Mesothelial cell of epicardium (in vitro differentiated cells): ENCODE measurements around the gene MUC20. TPM values are rescaled to one million over a fixed set of nuclear protein-coding genes. Genes with fewer than 3 reads are reported as not detected.
"Not testable (repeated sequence)": the region's sequence is repeated elsewhere in the genome, so short reads cannot be mapped to it uniquely, and the experiment has no call there.

Source experiments
- DNase-seq, 2 experiments: peaks; one replicate each; pipeline ENCODE4 v3.0.0; 2021; ENCODE audit warnings: low spot score in 2 of 2; ENCODE audit not compliant: unreplicated experiment in 2 of 2
- H3K27ac Mint-ChIP-seq: 2 replicates; pipeline ENCODE4 v1.8.0; 2021; ENCODE audit warnings: mixed read lengths
- H3K27me3 Mint-ChIP-seq: 2 replicates; pipeline ENCODE4 v1.8.0; 2021; ENCODE audit warnings: low read depth, mixed read lengths
- H3K36me3 Mint-ChIP-seq: 2 replicates; pipeline ENCODE4 v1.8.0; 2021; ENCODE audit warnings: mixed read lengths
- H3K4me1 Mint-ChIP-seq: 2 replicates; pipeline ENCODE4 v1.8.0; 2021; ENCODE audit warnings: mixed read lengths
- H3K4me3 Mint-ChIP-seq: 2 replicates; pipeline ENCODE4 v1.8.0; 2021; ENCODE audit warnings: mild to moderate bottlenecking, moderate library complexity, mixed read lengths
- H3K9me3 Mint-ChIP-seq: 2 replicates; pipeline ENCODE4 v1.8.0; 2021; ENCODE audit warnings: mixed read lengths
- total RNA-seq: library from RNA; stranded (reverse); gene quantifications from 3 replicates; pipeline ENCODE4 v1.2.1, GENCODE V29; 2021

Gene MUC20, protein sequence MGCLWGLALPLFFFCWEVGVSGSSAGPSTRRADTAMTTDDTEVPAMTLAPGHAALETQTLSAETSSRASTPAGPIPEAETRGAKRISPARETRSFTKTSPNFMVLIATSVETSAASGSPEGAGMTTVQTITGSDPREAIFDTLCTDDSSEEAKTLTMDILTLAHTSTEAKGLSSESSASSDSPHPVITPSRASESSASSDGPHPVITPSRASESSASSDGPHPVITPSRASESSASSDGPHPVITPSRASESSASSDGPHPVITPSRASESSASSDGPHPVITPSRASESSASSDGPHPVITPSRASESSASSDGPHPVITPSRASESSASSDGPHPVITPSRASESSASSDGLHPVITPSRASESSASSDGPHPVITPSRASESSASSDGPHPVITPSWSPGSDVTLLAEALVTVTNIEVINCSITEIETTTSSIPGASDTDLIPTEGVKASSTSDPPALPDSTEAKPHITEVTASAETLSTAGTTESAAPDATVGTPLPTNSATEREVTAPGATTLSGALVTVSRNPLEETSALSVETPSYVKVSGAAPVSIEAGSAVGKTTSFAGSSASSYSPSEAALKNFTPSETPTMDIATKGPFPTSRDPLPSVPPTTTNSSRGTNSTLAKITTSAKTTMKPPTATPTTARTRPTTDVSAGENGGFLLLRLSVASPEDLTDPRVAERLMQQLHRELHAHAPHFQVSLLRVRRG
- 8.7 to 11.7 TPM (median 9.4 TPM) in 3 replicates for total RNA-seq

DNA sequence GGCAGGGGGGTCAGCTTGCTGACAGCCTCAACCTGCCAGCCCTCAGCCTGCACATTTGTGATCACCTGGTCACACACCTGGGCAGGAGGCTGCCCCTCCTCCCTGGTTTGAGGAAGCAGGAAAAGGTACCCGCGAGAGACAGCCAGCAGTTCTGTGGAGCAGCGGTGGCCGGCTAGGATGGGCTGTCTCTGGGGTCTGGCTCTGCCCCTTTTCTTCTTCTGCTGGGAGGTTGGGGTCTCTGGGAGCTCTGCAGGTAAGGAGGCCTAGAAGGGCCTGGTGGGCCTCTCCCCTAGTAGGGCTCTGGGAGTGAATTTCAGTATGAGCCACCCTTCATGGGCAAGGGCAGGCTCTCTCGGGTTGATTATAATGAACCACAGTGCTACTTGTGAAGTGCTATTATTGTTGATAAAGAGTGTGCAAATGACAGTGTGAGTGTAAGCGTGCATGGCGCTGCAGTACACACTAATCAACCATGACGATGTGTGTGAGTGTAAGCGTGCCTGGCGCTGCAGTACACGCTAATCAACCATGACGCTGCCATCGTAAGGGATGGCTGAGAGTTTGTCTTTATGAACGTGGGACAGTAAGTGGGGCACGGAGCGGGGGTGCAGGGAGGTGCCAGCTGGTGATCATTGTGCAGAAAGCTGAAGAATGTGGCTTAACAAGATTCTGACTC is at the start of gene MUC20:
Gene MUC20, plus strand, starts transcription at position 148 of the 676 bp plus-strand sequence. Its CDS starts 30 bp downstream, at position 178.
- not testable (repeated sequence) for H3K4me3 Mint-ChIP-seq, H3K36me3 Mint-ChIP-seq, DNase-seq, H3K9me3 Mint-ChIP-seq, H3K27me3 Mint-ChIP-seq
- Mint-ChIP-seq H3K27ac (peak within 1 kb of the TSS; percentile 96), H3K4me1 (peaks cover 19% of the 10 kb centered on the region)

DNA sequence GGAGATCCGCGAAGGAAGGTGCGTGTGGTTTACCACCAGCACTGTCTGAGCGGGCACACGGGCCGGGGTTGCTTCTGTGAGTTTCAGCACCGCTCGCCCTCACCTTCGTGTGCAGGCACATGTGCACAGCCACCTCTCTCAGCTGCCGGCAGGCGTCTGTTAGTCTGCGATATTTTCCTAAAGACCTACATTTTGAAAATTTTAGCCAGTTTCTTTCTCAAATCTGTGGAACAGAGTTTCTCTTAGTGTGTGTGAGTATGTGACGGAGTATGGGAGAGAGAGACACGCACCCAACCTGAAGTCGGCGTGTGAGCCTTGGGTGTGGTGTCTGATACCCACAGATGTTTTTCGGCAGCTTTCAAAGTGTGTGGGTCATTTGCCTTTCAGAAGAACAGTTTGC is 49.5 kb upstream of the MUC20 start:
- H3K36me3 Mint-ChIP-seq = peaks cover 20% of the 10 kb centered on the region
- not testable (repeated sequence) for H3K27ac Mint-ChIP-seq, H3K27me3 Mint-ChIP-seq, H3K9me3 Mint-ChIP-seq, DNase-seq, H3K4me1 Mint-ChIP-seq, H3K4me3 Mint-ChIP-seq

DNA sequence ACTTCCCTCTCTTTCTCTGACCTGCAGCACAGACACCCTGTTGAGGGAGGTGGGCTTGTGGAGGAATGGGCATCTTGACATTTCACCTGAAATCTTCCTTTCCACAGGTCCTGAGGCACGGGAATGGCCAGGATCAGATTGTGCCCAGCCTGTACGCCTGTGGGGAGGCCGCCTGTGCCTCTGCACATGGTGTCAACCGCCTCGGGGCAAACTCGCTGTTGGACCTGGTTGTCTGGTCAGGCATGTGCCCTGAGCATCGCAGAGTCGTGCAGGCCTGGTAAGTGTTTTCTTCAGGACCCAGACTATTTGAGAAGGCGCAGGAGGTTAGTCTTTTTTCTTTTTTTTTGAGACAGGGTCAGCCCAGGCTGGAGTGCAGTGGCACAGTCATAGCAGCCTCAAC is 47.1 kb upstream of the MUC20 start:
- not testable (repeated sequence) for DNase-seq, H3K4me1 Mint-ChIP-seq
- peaks cover 27% of the 10 kb centered on the region for H3K36me3 Mint-ChIP-seq

DNA sequence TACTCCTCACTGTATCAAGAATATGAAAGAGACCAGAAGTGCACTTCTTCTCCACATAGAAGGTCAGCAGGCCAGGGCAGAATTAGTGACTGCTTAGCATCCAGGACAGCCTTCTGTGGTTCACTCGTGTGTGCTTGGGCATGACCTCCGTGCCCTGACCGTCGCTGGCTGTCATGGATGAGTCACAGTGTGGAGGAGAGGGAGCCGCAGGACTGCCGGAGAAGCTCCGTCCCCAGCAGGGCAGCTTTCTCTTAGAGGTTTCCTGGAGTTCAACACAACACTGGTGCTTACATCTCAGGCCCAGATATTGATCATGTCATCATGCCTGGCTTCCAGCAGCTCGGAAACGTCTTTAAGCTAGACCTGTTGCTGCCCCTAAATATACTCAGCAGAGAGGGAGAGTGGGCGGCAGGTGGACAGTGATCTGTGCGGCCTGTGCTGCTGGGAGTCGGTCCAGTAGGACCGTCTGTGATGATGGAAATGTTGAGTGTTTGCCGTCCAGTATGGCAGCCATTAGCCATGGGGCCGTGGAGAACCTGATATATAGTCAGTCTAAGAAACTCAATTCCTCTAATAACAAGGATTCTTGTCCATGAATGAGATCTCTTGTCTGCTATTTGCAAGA is 42.3 kb upstream of the MUC20 start:
- peaks cover 29% of the 10 kb centered on the region for H3K36me3 Mint-ChIP-seq
- not testable (repeated sequence) for H3K4me3 Mint-ChIP-seq, H3K27ac Mint-ChIP-seq, H3K4me1 Mint-ChIP-seq, H3K27me3 Mint-ChIP-seq, H3K9me3 Mint-ChIP-seq, DNase-seq

More for the DNA sequence above, 47.1 kb upstream of the MUC20 start:
- H3K27ac Mint-ChIP-seq, H3K9me3 Mint-ChIP-seq, H3K4me3 Mint-ChIP-seq, H3K27me3 Mint-ChIP-seq: not testable (repeated sequence)

DNA sequence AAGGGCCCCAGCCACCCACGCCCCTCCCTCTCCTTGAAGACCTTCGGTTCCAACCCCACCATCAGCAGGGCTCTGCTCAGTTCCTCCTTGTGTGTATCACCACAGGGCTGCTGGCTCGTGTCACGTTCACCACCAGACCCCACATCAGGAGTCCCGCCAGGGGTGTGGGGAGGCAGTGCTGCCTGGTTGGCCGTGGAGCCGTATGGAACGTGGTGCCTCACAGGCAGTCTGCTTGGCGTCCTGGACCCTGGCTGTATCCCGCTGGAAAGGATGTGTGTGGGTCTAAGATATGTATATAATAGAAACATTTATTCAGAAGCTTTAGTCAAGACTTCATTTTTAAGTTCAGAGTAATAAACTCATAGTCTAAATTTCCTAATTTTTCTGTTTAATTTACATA is 40.1 kb upstream of the MUC20 start:
- not testable (repeated sequence) for H3K4me1 Mint-ChIP-seq, H3K27ac Mint-ChIP-seq, H3K27me3 Mint-ChIP-seq, H3K4me3 Mint-ChIP-seq, DNase-seq, H3K9me3 Mint-ChIP-seq
- H3K36me3 Mint-ChIP-seq = peaks cover 36% of the 10 kb centered on the region

DNA sequence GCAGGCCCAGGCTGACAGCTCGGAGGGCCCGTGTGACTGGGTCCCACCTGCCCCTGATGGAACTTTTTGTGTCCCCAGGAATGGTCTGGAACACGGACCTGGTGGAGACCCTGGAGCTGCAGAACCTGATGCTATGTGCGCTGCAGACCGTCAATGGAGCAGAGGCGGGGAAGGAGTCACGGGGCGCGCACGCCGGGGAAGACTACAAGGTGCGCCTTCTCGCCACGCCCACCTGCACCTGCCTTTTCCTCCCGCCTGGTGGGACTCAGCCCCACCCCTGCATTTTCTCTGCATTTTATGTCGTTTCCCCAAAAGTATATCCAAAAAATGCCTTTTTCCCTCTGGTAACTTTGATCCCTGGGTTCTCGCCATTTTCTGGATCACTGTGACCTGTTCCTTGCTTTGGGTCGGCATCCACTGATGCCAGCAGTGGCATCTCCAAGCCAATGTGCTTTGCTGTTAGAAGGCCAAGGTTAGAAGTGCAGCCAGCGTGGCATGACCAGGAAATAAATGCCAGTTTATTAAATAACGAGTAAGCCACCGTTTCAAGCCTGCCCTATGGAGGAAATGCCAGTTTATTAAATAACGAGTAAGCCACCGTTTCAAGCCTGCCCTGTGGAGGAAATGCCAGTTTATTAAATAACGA is 39.2 kb upstream of the MUC20 start:
- H3K27ac Mint-ChIP-seq, H3K4me1 Mint-ChIP-seq, H3K4me3 Mint-ChIP-seq, H3K27me3 Mint-ChIP-seq, H3K9me3 Mint-ChIP-seq, DNase-seq: not testable (repeated sequence)
- H3K36me3 Mint-ChIP-seq = peaks cover 43% of the 10 kb centered on the region

DNA sequence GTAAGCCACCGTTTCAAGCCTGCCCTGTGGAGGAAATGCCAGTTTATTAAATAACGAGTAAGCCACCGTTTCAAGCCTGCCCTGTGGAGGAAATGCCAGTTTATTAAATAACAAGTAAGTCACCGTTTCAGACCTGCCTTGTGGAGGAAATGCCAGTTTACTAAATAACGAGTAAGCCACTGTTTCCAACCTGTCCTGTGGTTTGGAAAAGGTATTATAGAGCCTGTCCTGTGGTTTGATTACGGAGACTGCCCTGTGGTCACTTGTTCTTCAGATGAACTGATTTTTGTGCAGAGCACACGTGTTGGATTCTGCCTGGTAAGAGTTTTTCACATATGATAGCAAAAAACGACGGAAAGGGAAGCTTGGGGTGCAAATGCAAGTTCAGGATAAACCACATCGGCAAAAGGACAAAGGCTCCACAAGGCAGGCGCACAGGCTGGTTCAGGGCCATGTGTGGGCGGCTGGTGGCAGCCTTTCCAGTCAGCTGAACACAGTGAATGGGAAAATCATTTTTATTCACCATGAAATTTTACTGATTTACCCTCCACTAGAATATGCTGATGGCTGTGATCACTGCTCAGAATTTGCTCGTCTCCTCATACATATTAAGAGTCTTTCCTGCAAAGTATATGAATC is 38.6 kb upstream of the MUC20 start:
- H3K27ac Mint-ChIP-seq, H3K27me3 Mint-ChIP-seq, H3K4me1 Mint-ChIP-seq, H3K9me3 Mint-ChIP-seq, DNase-seq, H3K4me3 Mint-ChIP-seq: not testable (repeated sequence)
- H3K36me3 Mint-ChIP-seq = peaks cover 43% of the 10 kb centered on the region

DNA sequence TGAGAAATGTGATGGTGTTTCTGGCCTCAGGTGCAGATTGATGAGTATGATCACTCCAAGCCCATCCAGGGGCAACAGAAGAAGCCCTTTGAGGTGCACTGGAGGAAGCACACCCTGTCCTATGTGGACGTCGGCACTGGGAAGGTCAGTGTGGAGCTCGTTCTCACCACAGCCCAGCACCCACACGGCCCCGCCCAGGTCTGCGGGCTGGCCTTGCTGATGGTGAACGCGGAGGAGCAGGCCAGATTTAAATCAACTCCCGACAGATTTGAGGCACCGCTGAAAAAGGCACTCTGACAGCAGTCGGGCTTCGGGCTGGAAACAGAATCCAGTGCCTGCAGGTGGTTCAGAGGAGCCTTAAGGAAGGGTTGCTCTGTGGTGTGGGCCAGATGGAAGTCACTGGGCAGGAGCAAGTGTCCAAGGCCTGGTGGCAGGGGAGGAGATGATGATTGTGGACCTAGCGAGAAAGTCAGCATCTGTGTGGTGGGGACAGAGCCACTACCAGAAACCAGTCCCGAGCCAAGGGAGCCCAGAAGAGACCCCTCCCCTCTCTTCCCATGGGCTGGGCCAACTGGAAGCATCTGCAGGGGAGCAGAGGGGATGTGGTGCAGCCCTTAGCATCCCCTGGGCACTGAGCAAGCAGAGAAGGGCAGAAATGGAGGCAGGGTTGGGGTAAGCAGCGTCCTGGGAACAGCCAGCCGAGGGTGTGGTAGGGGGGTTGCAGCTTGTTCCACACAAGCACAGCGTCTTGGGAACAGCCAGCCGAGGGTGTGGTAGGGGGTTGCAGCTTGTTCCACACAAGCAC is 36.9 kb upstream of the MUC20 start:
- not testable (repeated sequence) for H3K4me1 Mint-ChIP-seq, H3K9me3 Mint-ChIP-seq, H3K27me3 Mint-ChIP-seq, DNase-seq, H3K4me3 Mint-ChIP-seq, H3K27ac Mint-ChIP-seq
- peaks cover 38% of the 10 kb centered on the region for H3K36me3 Mint-ChIP-seq

DNA sequence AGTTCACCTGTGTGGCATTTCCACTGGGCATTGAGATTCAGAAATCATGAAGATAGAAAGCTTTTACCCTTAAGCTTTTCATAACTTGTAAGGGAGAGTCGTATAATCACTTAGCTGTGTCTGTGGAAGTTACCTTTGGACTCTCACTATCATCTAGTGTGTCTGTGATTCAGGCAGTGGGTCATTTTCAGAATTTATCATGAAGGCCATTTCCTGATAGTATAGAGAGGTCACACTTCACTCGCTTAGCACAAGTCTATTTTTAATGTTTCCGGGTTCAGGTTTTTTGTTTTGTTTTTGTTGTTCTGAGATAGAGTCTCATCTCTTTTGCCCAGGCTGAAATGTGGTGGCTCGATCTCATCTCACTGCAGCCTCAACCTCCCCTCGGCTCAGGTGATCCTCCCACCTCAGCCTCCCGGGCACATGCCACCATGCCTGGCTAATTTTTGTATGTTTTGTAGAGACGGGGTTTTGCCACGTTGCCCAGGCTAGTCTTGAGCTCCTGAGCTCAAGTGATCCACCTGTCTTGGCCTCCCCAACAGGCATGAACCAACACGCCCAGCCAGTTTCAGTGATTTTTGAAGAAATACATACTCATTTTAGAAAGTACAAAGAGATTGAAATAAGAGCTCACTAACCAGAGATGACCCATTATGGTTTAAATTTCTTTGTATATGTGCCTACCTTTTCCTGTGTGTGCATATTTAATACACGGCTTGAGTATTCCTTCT is 36.1 kb upstream of the MUC20 start:
- H3K4me3 Mint-ChIP-seq, H3K27me3 Mint-ChIP-seq, H3K4me1 Mint-ChIP-seq, DNase-seq, H3K9me3 Mint-ChIP-seq: not testable (repeated sequence)
- Mint-ChIP-seq H3K27ac (peak overlapping the region; percentile 85), H3K36me3 (peaks cover 38% of the 10 kb centered on the region)

DNA sequence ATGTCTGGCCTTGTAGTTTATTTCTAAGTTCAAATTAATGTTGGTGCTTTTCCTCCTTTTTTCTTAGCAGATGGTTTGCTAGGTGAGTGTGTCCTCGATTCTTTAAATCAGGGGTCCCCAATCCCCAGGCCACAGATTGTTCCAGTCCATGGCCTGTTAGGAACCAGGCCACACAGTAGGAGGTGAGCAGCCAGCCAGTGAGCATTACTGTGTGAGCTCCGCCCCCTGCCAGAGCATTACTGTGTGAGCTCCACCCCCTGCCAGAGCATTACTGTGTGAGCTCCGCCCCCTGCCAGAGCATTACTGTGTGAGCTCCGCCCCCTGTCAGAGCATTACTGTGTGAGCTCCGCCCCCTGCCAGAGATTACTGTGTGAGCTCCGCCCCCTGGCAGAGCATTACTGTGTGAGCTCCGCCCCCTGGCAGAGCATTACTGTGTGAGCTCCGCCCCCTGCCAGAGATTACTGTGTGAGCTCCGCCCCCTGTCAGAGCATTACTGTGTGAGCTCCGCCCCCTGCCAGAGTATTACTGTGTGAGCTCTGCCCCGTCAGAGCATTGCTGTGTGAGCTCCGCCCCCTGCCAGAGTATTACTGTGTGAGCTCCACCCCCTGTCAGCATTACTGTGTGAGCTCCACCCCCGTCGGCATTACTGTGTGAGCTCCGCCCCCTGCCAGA is 34.1 kb upstream of the MUC20 start:
- H3K9me3 Mint-ChIP-seq, H3K4me1 Mint-ChIP-seq, H3K4me3 Mint-ChIP-seq, DNase-seq, H3K27ac Mint-ChIP-seq, H3K27me3 Mint-ChIP-seq: not testable (repeated sequence)
- peaks cover 38% of the 10 kb centered on the region for H3K36me3 Mint-ChIP-seq

DNA sequence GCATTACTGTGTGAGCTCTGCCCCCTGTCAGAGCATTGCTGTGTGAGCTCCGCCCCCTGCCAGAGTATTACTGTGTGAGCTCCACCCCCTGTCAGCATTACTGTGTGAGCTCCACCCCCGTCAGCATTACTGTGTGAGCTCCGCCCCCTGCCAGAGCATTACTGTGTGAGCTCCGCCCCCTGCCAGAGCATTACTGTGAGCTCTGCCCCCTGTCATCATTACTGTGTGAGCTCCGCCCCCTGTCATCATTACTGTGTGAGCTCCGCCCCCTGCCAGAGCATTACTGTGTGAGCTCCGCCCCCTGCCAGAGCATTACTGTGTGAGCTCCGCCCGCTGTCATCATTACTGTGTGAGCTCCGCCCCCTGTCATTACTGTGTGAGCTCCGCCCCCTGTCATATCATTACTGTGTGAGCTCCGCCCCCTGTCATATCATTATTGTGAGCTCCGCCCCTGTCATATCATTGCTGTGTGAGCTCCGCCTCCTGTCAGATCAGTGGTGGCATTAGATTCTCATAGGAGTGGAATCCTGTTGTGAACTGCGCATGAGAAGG is 33.5 kb upstream of the MUC20 start:
- not testable (repeated sequence) for DNase-seq, H3K27ac Mint-ChIP-seq, H3K27me3 Mint-ChIP-seq, H3K9me3 Mint-ChIP-seq, H3K4me1 Mint-ChIP-seq, H3K4me3 Mint-ChIP-seq
- H3K36me3 Mint-ChIP-seq = peaks cover 45% of the 10 kb centered on the region
